ENCODE results near the gene IL3RA.

- TF ChIP-seq GATA2 (IDR thresholded peaks at IDR 0.05; ENCODE audit: low read depth, low read length) (no peak), GATA3 (IDR thresholded peaks at IDR 0.05; ENCODE audit: low read depth, low read length) (no peak)
These were observed 85.0 kb downstream of the IL3RA start for GRCh38 chrX:1421433-1422134.
